SU-DHL-6 (cell line): ENCODE results near the gene SDK2.

Experiments used
- H2AFZ ChIP-seq: fragments of 200-600 bp; sonication (generic); 2 replicates; pipeline ENCODE4 v1.6.1; 2014; ENCODE audit warnings: low read depth, mild to moderate bottlenecking, moderate library complexity, mixed read lengths, antibody characterized with exemption, low read length; ENCODE audit not compliant: severe bottlenecking
- H3F3A ChIP-seq: fragments of 200-600 bp; shearing (Covaris generic); 2 replicates; pipeline ENCODE4 v1.6.0; 2016; ENCODE audit warnings: antibody characterized with exemption, mild to moderate bottlenecking; ENCODE audit not compliant: insufficient read depth
- H3K27ac ChIP-seq: fragments of 200-600 bp; sonication (generic); 2 replicates; pipeline ENCODE4 v1.5.1; 2016; ENCODE audit warnings: low read depth, mild to moderate bottlenecking, low read length, moderate library complexity, mixed read lengths
- H3K27me3 ChIP-seq: fragments of 200-600 bp; sonication (generic), shearing (Covaris generic); 2 replicates; pipeline ENCODE4 v1.6.0; 2014; ENCODE audit warnings: mild to moderate bottlenecking, low read length
- H3K36me3 ChIP-seq: fragments of 200-600 bp; sonication (generic); 2 replicates; pipeline ENCODE4 v1.6.1; 2014; ENCODE audit warnings: mild to moderate bottlenecking, low read length, mixed read lengths
- H3K4me2 ChIP-seq: fragments of 300-600, 200-600 bp; shearing (Covaris generic), sonication (generic); 2 replicates; pipeline ENCODE4 v1.6.0; 2014; ENCODE audit warnings: low read length, low read depth, mild to moderate bottlenecking; ENCODE audit not compliant: poor library complexity, severe bottlenecking
- H3K4me3 ChIP-seq: fragments of 200-600 bp; sonication (generic); 2 replicates; pipeline ENCODE4 v1.5.1; 2014; ENCODE audit warnings: antibody characterized with exemption, low read length, mild to moderate bottlenecking, mixed read lengths; ENCODE audit not compliant: insufficient read depth, poor library complexity, severe bottlenecking
- H3K79me2 ChIP-seq: fragments of 200-600 bp; sonication (generic); 2 replicates; pipeline ENCODE4 v1.6.1; 2014; ENCODE audit warnings: mild to moderate bottlenecking, low read length, moderate library complexity; ENCODE audit not compliant: insufficient read depth
- H3K9ac ChIP-seq: fragments of 200-600 bp; sonication (generic); 2 replicates; pipeline ENCODE4 v1.7.0; 2014; ENCODE audit warnings: mild to moderate bottlenecking, low read length
- H3K9me2 ChIP-seq: fragments of 200-600 bp; sonication (generic); replicated peaks from 2 replicates; pipeline ENCODE4 v1.6.1; 2014; ENCODE audit warnings: low read length; ENCODE audit not compliant: insufficient read depth
- H3K9me3 ChIP-seq: fragments of 200-600 bp; sonication (generic); 2 replicates; pipeline ENCODE4 v1.6.1; 2014; ENCODE audit warnings: low read length, mixed read lengths; ENCODE audit not compliant: insufficient read depth
- H4K20me1 ChIP-seq: fragments of 200-600 bp; sonication (generic); 2 replicates; pipeline ENCODE4 v1.6.1; 2014; ENCODE audit warnings: low read depth, mild to moderate bottlenecking, antibody characterized with exemption, low read length, moderate library complexity, mixed read lengths
- CTCF ChIP-seq: fragments of 200-600 bp; sonication (generic); IDR thresholded peaks from one replicate; pipeline ENCODE4 v1.5.1; 2017; ENCODE audit warnings: antibody characterized with exemption, mild to moderate bottlenecking, low read length, moderate library complexity; ENCODE audit not compliant: insufficient read depth, poor library complexity, severe bottlenecking
- EZH2phosphoT487 ChIP-seq: fragments of 200-600 bp; sonication (generic), shearing (Covaris generic); conservative IDR thresholded peaks from 2 replicates; pipeline ENCODE4 v1.6.1; 2018; ENCODE audit warnings: mild to moderate bottlenecking, antibody characterized with exemption, low read length, moderate library complexity, mixed read lengths

SDK2 gene

DNA sequence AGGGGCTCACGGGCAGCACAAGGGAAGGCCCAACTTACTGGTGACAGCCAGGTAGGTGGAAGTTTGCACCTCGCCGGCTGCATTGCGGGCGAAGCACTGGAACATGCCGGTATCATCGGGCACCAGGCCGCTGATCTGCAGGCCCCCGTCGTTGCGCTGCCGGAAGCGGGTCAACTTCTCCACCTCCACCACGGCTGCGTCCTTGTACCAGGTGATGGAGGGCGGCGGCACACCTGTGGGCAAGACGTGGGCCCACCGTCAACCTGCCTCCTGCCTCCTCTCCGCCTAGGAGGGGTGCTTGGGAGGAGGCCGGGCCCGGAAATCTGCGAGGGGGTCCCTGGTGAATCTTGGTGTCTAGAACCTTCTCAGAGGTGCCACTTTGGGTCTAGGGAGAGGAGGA, 208.8 kb downstream of the SDK2 start:
- no peaks in the 10 kb centered on the region for H3K9me2 ChIP-seq
- H3K27ac ChIP-seq = no peak overlapping the region
- TF ChIP-seq CTCF = no peak
- TF ChIP-seq EZH2phosphoT487 = no peak
- no peaks in the 10 kb centered on the region for H3K36me3 ChIP-seq
- no peaks in the 10 kb centered on the region for H3K27me3 ChIP-seq
- no peak overlapping the region for H3K9ac ChIP-seq
- H3K79me2 ChIP-seq = no peaks in the 10 kb centered on the region
- H3K4me2 ChIP-seq = no peak overlapping the region
- H2AFZ ChIP-seq = no peak overlapping the region
- no peak overlapping the region for H3K4me3 ChIP-seq
- H4K20me1 ChIP-seq = no peaks in the 10 kb centered on the region
- no peaks in the 10 kb centered on the region for H3F3A ChIP-seq
- H3K9me3 ChIP-seq = no peaks in the 10 kb centered on the region

DNA sequence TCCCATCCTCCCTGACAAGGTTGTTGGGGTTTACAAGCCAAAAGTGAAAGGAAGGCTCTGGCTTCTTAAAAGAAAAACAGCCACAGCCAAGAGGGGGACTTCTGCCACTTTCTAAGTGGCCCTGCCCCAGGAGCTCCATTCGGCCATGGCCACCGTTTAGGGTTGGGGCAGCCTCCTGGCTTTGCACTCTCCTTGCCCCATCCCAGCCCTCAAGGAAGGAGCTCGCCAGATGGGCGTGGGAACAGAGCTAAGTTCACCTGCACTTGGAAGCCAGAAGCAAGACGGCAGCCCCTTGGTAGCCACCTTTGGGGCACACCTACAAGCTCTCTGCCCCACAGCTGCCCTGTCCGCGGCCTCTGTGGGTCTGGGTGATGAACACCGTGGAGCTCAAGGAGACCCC, 210.1 kb downstream of the SDK2 start:
- no peaks in the 10 kb centered on the region for H3K9me3 ChIP-seq
- H3K4me2 ChIP-seq = no peak overlapping the region
- no peaks in the 10 kb centered on the region for H3K79me2 ChIP-seq
- no peaks in the 10 kb centered on the region for H3F3A ChIP-seq
- TF ChIP-seq EZH2phosphoT487 (no peak), CTCF (no peak)
- no peaks in the 10 kb centered on the region for H3K36me3 ChIP-seq
- no peak overlapping the region for H3K27ac ChIP-seq
- H3K4me3 ChIP-seq = no peak overlapping the region
- H4K20me1 ChIP-seq = no peaks in the 10 kb centered on the region
- no peak overlapping the region for H2AFZ ChIP-seq
- no peaks in the 10 kb centered on the region for H3K27me3 ChIP-seq
- H3K9ac ChIP-seq = no peak overlapping the region
- no peaks in the 10 kb centered on the region for H3K9me2 ChIP-seq

GRCh38 chr17:73433501-73433900, 210.7 kb downstream of the SDK2 start:
- H3K79me2 ChIP-seq = no peaks in the 10 kb centered on the region
- H3K27me3 ChIP-seq = no peaks in the 10 kb centered on the region
- H2AFZ ChIP-seq = no peak overlapping the region
- H3K9ac ChIP-seq = no peak overlapping the region
- no peaks in the 10 kb centered on the region for H3K9me3 ChIP-seq
- H3K9me2 ChIP-seq = no peaks in the 10 kb centered on the region
- no peak for TF ChIP-seq CTCF
- TF ChIP-seq EZH2phosphoT487 = no peak
- no peak overlapping the region for H3K4me3 ChIP-seq
- no peaks in the 10 kb centered on the region for H4K20me1 ChIP-seq
- no peak overlapping the region for H3K27ac ChIP-seq
- no peaks in the 10 kb centered on the region for H3F3A ChIP-seq
- no peaks in the 10 kb centered on the region for H3K36me3 ChIP-seq
- H3K4me2 ChIP-seq = no peak overlapping the region

DNA sequence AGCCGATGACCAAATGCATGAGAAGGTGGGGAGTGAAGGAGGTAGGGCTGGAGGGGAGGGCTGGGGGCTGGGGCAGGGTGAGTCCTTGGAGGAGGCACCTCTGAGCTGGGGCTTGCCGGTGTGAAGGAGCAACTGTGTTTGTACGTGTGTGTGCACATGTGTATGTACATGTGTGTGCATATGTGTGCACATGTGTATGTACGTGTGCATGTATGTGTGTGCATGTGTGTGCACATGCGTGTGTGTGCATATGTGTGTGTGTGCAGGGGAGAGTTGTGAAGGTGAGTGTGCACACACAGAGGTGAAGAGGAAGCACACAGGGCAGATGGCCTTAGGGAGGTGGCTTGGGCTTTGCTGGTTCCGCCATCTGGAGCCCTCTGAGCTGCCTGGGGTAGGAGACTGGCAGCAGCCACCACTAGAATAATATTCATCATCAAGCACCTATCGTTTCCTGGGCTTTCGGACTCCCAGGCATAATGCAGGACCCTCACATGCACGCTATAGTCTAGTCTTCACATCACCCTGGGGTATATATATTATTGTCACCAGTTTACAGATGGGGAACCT, 211.5 kb downstream of the SDK2 start:
- H4K20me1 ChIP-seq = no peaks in the 10 kb centered on the region
- no peak overlapping the region for H3K9ac ChIP-seq
- no peak overlapping the region for H3K4me3 ChIP-seq
- no peaks in the 10 kb centered on the region for H3K9me2 ChIP-seq
- H3K4me2 ChIP-seq = no peak overlapping the region
- H2AFZ ChIP-seq = no peak overlapping the region
- H3K79me2 ChIP-seq = no peaks in the 10 kb centered on the region
- no peaks in the 10 kb centered on the region for H3K9me3 ChIP-seq
- no peaks in the 10 kb centered on the region for H3F3A ChIP-seq
- H3K27ac ChIP-seq = no peak overlapping the region
- TF ChIP-seq CTCF = no peak
- no peak for TF ChIP-seq EZH2phosphoT487
- H3K36me3 ChIP-seq = no peaks in the 10 kb centered on the region
- no peaks in the 10 kb centered on the region for H3K27me3 ChIP-seq
